GM19468 (cell line): ENCODE results near the gene KDM2A.
"Not testable (repeated sequence)": the region's sequence is repeated elsewhere in the genome, so short reads cannot be mapped to it uniquely, and the experiment has no call there.

Source experiments
- ATAC-seq: cut with Tn5 transposase; IDR thresholded peaks from one replicate; pipeline ENCODE4 v1.9.1; 2021; ENCODE audit warnings: mild to moderate bottlenecking, moderate library complexity, moderate number of reproducible peaks; ENCODE audit not compliant: unreplicated experiment; ENCODE audit errors: extremely low read depth

The KDM2A gene

GRCh38 chr11:67117176-67117575 is 1.9 kb upstream of the KDM2A start:
- no peak for ATAC-seq

- ATAC-seq, result no peak
These were observed 1.3 kb upstream of the KDM2A start for GRCh38 chr11:67117672-67118180.

- no peak for ATAC-seq
These were observed 789 bp upstream of the KDM2A start for GRCh38 chr11:67118181-67118766.

- ATAC-seq, result no peak
These were observed 725 bp downstream of the KDM2A start for GRCh38 chr11:67119585-67120391.

- ATAC-seq, result no peak
These were observed 1.4 kb downstream of the KDM2A start for GRCh38 chr11:67120456-67120855.

- no peak for ATAC-seq
These were observed 2.0 kb downstream of the KDM2A start for GRCh38 chr11:67120881-67121710.

- ATAC-seq, result not testable (repeated sequence)
These were observed 4.7 kb downstream of the KDM2A start for GRCh38 chr11:67123801-67124200.

GRCh38 chr11:67126243-67126642 is 7.2 kb downstream of the KDM2A start:
- ATAC-seq, result not testable (repeated sequence)

GRCh38 chr11:67126986-67127385 is 7.9 kb downstream of the KDM2A start:
- ATAC-seq, result no peak

- ATAC-seq, result not testable (repeated sequence)
These were observed 11.8 kb downstream of the KDM2A start for GRCh38 chr11:67130861-67131260.

- no peak for ATAC-seq
These were observed 17.1 kb downstream of the KDM2A start for GRCh38 chr11:67136156-67136555.

GRCh38 chr11:67138922-67139321 is 19.9 kb downstream of the KDM2A start:
- ATAC-seq, result no peak

GRCh38 chr11:67146516-67147226 is 27.6 kb downstream of the KDM2A start:
- no peak for ATAC-seq

GRCh38 chr11:67153971-67154370 is 34.9 kb downstream of the KDM2A start:
- no peak for ATAC-seq

- no peak for ATAC-seq
These were observed 35.7 kb downstream of the KDM2A start for GRCh38 chr11:67154726-67155125.

GRCh38 chr11:67157691-67158090 is 38.6 kb downstream of the KDM2A start:
- no peak for ATAC-seq

GRCh38 chr11:67158221-67158620 is 39.2 kb downstream of the KDM2A start:
- no peak for ATAC-seq

- no peak for ATAC-seq
These were observed 41.0 kb downstream of the KDM2A start for GRCh38 chr11:67160045-67160444.

- ATAC-seq, result no peak
These were observed 42.1 kb downstream of the KDM2A start for GRCh38 chr11:67160872-67161783.
